HG03354 (cell line): Measurements from ENCODE around the gene SLC26A3.

Experiments used
- ATAC-seq: cut with Tn5 transposase; IDR thresholded peaks from one replicate; pipeline ENCODE4 v1.9.1; 2021; ENCODE audit warnings: mild to moderate bottlenecking; ENCODE audit not compliant: unreplicated experiment, poor library complexity, severe bottlenecking

SLC26A3 gene

DNA sequence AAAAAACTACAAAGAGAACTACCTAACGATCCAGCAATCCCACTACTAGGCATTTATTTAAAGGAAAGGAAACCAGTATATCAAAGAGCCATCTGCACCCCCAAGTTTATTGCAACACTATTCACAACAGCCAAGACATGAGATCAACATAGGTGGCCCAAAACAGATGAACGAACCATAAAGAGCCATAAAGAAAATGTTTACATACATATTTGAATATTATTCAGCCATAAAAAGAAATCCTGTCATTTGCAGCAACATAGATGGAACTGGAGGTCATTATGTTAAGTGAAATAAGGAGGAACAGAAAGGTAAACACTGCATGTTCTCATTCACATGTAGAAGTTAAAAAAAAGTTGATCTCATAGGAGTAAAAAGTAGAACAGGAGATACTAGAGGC lies 15.6 kb upstream of the SLC26A3 start:
- ATAC-seq: no peak

DNA sequence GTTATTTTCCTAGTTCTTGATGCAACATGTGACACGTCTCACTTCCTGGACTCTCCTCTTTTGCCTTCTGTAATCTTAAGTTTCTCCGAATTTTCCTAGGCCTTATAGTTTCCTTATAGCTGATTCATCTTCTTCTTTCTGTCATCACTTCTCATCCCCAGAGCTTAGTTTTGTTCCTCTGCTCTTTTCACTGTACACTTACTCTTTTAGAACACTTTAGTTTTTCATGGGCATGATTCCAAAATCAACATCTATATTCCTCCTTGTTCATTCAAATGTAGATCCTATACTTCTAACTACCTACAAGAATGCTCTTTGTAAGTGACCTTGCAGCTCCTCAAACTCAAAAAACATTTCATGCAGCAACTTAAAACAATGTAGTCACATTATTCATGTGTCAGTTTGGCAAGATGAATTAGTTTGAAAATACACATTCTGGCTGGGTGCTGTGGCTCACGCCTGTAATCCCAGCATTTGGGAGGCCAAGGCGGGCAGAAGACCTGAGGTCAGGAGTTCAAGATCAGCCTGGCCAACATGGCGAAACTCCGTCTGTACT lies 13.1 kb upstream of the SLC26A3 start:
- ATAC-seq: no peak

DNA sequence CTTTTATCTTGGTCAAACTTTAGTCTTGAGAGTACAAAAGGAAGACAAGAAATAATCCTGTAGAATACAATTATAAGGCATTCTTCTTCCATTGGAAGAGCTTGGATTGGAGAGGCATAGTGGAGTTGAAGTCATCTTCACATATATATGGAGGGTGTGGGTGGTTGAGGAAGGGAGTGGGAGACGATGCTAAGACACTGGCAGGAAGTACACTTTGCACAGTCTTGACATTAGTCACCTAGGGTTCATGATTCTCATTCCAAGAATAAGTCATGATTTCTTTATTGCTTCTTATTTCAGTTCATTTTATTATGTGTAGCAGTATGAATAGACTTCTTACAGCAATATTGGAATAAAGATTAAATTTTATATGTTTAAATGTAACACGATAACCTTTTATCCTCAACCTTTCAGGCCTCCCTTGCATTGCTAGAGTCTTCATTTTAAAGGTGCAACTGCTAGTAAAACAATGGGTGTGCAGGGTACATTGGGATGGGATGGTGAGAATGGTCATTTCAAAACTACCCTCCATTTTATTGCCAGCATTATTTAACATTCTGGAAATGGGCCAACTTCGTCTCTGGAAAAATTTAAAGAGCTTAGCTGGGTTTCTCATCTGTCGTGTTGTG lies 12.3 kb upstream of the SLC26A3 start:
- ATAC-seq: no peak

DNA sequence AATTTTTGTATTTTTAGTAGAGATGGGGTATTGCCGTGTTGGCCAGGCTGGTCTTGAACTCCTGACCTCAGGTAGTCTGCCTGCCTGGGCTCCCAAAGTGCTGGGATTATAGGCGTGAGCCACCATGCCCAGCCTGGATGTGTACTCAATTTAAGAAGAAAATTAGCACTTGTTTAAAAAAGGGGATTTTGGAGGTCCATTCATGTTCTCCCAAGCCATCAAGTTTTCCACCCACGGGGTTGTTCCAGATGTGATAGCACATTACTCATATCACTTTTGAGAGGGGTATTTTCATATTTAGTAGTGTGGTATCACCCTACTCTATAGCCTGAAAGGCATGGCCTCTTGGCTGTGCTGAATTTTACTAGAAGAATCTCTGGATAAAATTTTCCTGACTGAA lies 10.5 kb upstream of the SLC26A3 start:
- ATAC-seq: no peak

DNA sequence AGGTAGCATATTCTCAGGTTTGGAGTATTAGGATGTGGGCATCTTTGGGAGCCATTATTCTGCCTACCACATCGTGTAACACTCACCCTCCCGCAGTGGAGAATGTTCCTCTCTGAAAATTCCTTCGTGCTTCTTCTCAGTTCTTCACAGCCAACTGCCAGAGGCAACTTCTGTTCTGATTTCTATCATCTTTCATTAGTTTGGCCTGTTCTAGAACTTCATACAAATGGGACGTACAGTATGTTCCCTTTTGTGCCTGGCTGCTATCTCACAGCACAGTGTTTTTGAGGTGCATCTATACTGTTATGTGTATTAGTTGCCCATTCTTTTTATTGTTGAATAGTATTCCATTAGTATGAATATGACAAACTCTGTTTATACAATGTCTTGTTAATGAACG lies 8.9 kb upstream of the SLC26A3 start:
- ATAC-seq: no peak

DNA sequence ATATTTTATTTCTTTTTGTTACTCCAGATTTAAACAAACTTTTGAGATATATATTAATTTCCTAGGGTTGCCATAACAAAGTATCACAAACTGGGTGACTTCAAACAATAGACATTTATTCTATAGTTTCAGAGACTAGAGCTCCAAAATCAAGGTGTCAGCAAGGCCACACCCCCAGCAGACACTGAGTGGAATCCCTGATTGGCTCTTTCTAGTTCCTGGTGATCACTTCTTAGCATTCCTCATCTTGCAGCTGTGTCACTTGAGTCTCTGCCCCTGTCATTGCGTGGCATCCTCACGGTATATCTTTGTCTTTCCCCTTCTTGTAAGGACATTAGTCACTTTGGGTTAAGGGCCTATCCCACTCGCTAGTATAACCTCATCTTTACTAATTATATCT lies 7.6 kb upstream of the SLC26A3 start:
- no peak for ATAC-seq

DNA sequence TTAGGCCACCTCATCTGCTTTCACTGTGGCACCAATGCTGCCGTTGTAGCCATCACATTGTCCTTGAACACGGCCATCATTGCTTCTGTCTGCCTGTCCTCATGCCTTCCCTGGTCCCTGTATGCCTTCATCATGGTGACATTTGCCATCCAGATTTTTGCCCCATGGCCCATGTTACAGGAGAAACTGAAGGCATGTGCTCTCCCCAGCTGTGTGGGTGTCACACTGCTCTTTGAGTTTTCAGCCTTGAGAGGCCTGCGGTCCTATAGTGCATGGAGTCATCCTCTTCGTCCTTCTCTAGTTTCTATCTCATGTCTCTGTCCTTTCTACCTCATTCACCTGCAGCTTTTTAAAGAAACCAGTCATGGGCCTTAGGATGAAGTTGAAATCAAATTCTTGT lies 6.2 kb upstream of the SLC26A3 start:
- ATAC-seq: no peak

DNA sequence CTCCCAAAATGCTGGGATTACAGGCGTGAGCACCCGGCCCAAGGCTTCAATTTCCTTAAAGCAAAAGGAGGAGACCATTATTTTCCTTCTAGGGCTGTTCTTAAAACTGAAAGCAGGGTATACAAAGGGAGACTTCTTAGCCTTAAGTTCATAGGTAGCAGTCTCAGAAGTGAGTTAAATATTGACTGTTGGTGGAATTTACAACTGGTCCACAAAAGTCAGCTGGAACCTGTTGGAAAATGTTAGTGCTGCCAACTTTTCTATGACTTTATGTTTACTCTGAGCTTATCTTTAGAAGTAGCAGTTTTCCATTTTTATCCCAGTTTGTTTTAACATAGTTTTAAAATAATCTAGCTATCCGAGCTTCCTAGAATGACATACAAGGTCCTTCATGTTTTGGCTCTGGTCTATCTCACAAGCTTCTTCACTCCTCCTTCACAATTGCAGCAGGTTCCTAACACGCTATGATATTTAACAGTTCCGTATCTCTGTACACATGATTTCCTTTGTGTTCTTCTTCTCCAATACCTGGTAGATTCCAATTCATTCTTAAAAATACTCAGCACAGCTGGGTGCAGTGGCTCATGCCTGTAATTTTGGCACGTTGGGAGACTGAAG lies 3.3 kb downstream of the SLC26A3 start:
- no peak for ATAC-seq

DNA sequence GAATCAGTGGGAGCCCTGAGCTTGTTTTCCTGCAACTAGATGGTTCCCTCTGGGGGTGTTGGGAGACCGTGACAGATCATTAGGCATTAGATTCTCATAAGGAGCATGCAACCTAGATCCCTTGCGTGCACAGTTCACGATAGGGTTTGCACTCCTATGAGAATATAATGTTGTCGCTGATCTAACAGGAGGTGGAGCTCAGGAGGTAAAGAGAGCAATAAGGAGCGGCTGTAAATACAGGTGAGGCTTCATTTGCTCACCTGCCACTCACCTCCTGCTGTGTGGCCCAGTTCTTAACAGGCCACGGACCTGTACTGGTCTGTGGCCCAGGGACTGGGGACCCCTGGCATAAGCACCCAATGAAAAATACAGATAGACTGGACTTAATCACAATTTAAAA lies 10.7 kb downstream of the SLC26A3 start:
- no peak for ATAC-seq

DNA sequence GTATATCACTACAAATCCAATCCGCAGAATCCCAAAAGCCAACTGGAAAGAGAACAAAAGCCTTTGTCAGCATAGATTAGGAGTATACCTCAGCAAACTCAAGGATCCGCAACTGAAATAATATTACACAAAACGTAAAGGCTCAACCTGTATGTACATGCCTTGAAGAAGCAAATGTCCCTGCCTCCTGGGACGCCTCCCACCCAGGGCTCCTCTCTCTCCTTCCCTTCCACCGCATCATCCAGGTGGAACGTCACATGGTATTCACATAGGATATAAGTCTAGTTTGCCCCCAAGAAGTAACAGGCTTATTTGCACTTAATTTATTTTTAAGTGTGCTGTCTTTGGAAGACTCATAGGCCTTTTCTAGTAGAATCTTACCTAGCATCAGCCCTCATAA lies 13.4 kb downstream of the SLC26A3 start:
- ATAC-seq: no peak

DNA sequence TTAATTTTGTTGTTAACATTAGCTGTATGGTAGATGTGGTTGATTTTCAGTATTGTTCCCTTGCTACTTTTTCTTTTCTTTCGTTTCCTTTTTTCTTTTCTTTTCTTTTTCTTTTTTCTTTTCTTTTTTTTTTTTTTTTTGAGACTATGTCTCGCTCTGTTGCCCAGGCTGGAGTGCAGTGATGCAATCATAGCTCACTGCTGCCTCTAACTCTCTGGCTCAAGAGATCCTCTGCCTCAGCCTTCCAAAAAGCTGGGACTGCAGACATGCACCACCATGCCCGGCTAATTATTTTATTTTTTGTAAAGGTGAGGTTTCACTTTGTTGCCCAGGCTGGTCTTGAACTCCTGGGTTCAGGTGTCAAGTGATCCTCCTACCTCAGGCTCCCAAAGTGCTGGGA lies 14.4 kb downstream of the SLC26A3 start:
- ATAC-seq: no peak

DNA sequence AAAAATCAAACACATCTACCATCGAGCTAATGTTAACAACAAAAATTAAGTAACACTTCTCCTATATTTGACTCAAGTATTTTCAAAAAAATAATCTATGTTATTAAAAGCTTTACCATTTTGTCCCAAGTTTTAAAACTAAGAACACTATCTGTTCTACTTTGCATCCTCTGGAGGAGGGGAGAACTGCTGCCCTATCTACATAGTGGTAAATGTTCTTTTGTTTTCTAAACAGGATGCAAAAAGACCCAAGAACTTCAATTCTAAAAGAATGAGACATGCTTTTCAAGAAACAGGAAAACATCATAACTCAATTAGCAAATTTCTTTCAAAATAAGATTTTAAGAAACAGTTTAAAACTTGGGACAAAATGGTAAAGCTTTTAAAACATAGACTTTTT lies 14.8 kb downstream of the SLC26A3 start:
- no peak for ATAC-seq

DNA sequence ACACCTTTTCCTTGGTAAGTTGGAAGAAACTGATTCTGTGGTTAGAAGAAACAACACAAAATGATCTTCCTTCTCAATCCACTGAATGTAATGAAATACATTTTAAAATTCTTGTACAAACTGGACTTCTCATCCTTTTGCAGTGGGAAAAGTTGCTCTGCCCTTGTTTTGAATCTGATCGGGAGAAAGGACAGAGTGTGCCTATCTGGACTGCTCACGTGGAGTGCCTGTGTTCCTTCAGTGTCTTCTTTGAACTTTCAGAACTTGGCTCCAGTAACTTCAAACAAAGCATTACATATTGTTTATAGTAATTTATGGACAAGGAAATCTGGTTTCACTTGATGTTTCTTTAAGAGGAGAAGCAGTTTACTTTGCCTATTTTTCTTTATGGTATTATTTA lies 17.1 kb downstream of the SLC26A3 start:
- ATAC-seq: no peak

DNA sequence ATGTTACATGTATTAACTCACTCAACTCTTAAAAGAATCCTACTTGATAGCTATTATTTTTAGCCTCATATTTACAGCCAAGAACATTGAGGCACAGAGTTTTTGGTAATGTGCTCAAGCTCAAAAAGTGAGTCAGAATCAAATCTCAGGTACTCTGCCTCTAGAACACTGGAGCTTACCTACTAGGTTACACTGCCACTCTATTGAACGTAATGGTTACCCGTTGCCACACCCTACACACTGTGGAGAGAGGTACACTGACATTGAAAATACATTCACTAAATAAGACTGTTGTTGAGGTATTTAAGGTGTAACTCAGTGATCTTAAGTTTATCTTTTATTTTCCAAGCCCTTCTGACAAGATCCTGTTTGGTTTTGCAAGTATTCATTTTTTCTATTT lies 17.9 kb downstream of the SLC26A3 start:
- no peak for ATAC-seq

DNA sequence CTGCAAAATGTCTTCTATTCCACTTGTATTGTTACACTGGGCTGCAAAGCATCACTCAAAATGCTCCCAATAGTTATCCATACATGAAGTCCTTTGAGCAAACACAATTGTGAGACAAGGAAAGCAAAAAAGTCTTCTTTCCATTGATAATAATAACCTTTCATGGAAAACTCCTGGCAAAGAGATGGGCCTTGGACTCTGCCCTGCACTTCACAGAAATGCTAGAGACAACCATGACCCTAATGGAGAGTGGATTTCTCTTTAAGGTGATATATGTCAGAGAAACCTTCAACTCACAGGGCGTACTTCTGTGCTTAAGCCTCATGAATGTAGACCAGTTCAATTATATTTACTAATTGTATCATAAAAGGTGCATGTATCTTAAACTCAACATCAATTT lies 19.4 kb downstream of the SLC26A3 start:
- ATAC-seq: no peak

DNA sequence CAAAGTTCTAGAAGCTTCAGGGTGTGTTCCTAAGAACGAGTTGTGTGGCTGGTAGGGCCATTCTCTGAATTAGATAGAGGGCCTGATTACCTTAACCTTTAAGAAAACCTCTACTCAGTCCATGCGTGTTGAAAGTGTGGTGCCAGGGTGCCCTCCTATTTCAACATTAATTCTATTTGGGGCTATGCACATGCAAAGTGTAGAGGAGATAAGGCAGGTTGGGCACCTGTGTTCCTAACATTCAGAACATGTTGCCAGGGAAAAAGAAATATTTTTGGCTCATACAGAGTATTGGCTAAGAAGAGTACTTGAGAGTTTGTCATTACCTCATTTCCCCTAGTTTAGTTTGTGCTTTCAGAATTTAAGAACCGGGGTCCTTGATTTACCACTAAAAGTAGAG lies 20.6 kb downstream of the SLC26A3 start:
- ATAC-seq: no peak

DNA sequence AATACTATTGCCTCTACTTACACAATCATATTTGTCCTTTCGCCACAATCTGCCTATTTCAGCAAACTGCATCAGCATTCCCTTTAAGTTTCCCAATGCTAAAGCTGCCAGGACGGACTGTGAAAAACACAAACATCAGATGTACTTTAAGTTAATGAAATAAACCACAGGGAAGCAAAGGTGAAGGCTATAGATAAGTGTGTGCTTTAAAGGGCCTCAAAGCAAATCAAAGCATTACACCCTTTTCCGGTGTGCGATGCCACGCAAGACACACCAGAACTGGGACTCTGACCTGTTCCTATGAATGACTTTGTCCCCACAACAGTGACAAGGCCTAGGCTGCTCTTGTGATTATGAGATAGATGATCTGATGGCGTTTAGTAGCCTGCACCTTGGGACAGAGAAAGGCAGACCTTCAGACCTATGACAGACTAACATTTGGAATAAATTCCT lies 23.4 kb downstream of the SLC26A3 start:
- no peak for ATAC-seq

DNA sequence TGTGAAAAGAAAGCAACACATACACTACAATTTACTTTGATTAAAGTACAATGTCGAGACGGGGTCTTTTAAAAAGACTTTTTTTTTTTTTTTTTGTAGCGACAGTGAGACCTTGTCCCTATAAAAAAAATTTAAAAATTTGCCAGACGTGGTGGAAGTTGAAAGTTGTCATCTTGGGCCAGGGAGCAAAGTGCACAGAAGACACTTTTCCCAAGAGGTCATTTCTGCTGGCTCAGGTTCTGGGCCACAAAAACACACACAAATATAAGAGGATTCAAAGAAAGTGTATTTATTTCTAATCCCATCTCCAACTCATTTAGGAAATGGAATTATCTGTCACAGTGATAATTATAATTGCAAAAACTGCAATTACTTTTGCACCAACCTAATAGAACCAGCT lies 24.7 kb downstream of the SLC26A3 start:
- ATAC-seq: no peak

DNA sequence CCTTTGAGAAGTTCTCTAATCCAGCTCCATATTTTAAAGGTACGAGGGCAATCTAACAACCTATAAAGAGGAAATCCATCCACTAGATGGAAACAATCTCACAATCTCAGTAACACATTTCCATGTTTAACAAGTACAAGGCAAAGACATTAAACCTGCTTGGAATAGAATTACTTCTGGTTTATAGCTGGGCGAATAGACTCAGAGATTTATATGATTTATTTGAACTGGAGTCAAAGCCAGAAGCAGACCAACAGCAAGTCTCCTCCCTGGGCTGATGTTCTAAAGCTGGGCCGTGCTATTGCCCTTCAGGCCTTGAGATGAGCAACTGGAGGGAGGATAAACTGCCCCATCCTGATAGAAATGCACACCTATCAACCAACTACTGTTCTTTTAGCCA lies 25.3 kb downstream of the SLC26A3 start:
- ATAC-seq: no peak

DNA sequence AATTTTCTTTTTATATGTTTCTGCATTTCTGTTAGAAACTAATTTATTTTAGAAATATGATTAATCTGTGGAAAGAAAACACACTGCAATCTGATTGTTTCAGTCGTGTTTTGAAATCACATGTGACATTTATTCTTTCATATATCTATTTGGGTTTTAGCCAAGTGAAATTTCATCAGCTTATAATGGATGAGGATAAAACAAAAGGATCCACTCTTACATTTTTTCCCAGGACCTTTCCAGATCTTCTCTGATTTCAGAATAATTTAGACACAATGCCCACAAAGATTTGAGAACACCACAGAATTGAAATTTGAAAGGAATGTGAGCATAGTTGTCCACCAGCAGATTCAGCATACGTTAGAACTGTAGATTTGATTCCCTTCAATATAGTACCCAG lies 30.0 kb downstream of the SLC26A3 start:
- ATAC-seq: no peak

DNA sequence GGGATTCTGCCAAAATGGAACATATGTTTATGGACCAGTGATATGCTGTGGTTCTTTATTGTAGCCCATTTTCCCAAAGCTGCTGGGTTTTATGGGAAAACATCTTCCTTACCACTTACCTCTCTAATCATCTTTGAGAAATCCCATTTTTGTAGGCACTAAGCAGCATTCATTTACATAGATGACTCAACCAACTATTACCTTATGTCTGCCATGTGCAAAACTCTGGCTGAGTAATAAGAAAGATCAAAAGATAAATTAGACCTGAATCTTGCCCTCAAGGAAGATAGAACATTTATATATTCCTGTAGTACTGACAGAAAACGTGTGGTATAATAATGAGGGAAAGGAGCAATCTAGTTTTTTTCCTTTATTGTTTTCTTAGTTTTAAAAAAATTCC lies 34.8 kb downstream of the SLC26A3 start:
- no peak for ATAC-seq

DNA sequence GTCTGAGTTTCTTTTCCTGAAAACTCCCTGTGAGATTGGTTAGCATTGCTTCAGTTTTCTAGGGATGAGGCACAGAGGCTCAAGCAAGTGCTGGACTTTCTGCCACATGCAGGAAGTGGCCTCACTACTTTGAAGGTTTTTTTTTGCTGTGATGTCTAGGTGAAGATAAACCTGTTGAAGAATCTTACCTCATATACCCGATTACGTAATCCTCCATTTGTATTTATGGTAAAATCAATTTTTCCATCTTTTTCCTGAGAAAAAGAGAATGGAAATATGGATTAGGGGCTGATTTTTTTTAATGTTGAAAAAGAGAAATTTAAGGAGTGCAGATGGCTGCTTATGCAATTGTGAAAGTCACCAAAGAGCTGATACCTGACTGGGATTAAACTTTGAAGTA lies 35.6 kb downstream of the SLC26A3 start:
- ATAC-seq: no peak
